Epithelial cell of umbilical artery (primary cell): ENCODE data around the gene WNT9A. TPM values are rescaled to one million over a fixed set of nuclear protein-coding genes. Genes with fewer than 3 reads are reported as not detected.

Experiments
- total RNA-seq: library from RNA; depleted of rRNA; stranded (reverse); fragments of >200 nt; gene quantifications from 2 replicates; pipeline ENCODE4 v1.2.3, GENCODE V29; 2014

WNT9A gene, protein sequence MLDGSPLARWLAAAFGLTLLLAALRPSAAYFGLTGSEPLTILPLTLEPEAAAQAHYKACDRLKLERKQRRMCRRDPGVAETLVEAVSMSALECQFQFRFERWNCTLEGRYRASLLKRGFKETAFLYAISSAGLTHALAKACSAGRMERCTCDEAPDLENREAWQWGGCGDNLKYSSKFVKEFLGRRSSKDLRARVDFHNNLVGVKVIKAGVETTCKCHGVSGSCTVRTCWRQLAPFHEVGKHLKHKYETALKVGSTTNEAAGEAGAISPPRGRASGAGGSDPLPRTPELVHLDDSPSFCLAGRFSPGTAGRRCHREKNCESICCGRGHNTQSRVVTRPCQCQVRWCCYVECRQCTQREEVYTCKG
- 1.3 and 2.1 TPM in 2 replicates for total RNA-seq

DNA sequence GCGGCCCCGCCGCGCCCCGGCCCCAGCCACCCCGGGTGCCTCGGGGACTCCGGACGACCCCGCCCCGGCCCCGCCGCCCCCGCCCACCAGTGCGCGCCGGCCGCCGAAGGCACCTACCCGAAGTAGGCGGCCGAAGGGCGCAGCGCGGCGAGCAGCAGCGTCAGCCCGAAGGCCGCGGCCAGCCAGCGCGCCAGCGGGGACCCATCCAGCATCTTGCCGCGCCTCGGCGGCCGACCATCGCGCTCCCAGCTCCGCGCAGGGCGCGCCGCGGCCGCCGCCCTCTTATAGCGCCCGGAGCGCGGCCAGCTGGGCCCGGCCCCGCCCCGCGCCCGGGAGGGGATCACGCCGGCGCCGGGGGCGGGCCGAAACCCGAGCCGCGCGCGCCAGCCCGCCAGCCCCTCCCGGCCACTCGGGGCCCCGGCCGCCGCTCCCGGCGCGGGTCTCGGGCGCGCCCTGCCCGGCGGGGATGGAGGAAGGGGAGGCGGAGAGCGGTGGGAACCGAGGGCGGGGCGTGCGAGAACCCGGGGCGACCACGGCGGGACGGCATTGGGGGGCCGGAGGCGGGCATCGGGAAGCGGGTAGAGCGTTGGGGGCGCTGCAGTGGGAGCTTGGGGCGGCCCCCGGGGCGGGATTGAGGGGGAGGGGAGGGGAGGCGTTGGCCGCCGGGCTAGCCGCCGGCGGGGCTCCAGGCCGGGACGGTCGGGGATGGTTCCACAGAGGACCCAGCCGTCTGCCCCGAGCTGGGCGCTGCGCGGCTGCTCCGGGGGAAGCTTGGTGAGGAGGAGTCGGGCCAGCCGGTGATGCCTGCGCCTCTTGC is at the start of gene WNT9A:
Gene WNT9A, minus strand, starts transcription at position 257 of the 817 bp plus-strand sequence. Its CDS starts 45 bp downstream, at position 212.

Other genes with a start within 250 kb of the WNT9A start
- gene JMJD4, start 212.6 kb downstream of the WNT9A start, total RNA-seq = 33.1 and 33.4 TPM in 2 replicates
- 45.6 and 51.6 TPM in 2 replicates for gene SNAP47, start 212.5 kb downstream of the WNT9A start, total RNA-seq
- gene PRSS38, start 132.3 kb downstream of the WNT9A start, total RNA-seq = not detected in 2 replicates
- gene WNT3A, start 59.1 kb upstream of the WNT9A start, total RNA-seq = not detected in 2 replicates
- gene ARF1, start 134.8 kb upstream of the WNT9A start, total RNA-seq = 319 and 341 TPM in 2 replicates
- gene C1orf35, start 155.4 kb upstream of the WNT9A start, total RNA-seq = 13.3 and 13.4 TPM in 2 replicates
- 62.5 and 76.3 TPM in 2 replicates for gene MRPL55, start 161.4 kb upstream of the WNT9A start, total RNA-seq
- 422 and 450 TPM in 2 replicates for gene GUK1, start 192.3 kb upstream of the WNT9A start, total RNA-seq
- gene GJC2, start 202.0 kb upstream of the WNT9A start, total RNA-seq = 0.61 and 0.97 TPM in 2 replicates
- gene IBA57, start 217.9 kb upstream of the WNT9A start, total RNA-seq = 3.9 and 4.6 TPM in 2 replicates